Neural progenitor cell (in vitro differentiated cells): ENCODE data around the gene MYRFL. TPM values are rescaled to one million over a fixed set of nuclear protein-coding genes. Genes with fewer than 3 reads are reported as not detected.

ENCODE experiments used
- DNase-seq: peaks from one replicate; pipeline ENCODE4 v3.0.0-alpha.2; 2016; ENCODE audit warnings: low spot score
- H2AFZ ChIP-seq: fragments of 200-600 bp; sonication (generic); replicated peaks from 2 replicates; pipeline ENCODE4 v1.6.1; 2016; ENCODE audit warnings: antibody characterized with exemption
- H3F3A ChIP-seq: fragments of 200-600 bp; sonication (generic); 2 replicates; pipeline ENCODE4 v1.6.1; 2016; ENCODE audit warnings: antibody characterized with exemption, low read depth
- H3K27ac ChIP-seq: fragments of 200-600 bp; sonication (generic); 2 replicates; pipeline ENCODE4 v1.5.1; 2016; ENCODE audit warnings: mild to moderate bottlenecking
- H3K27me3 ChIP-seq: fragments of 200-600 bp; sonication (generic); 2 replicates; pipeline ENCODE4 v1.6.1; 2016; ENCODE audit warnings: mild to moderate bottlenecking, moderate library complexity
- H3K36me3 ChIP-seq: fragments of 200-600 bp; sonication (generic); 2 replicates; pipeline ENCODE4 v1.5.1; 2016
- H3K4me1 ChIP-seq: fragments of 200-600 bp; sonication (generic); 2 replicates; pipeline ENCODE4 v1.6.1; 2016; ENCODE audit warnings: mixed run types
- H3K4me2 ChIP-seq: fragments of 200-600 bp; sonication (generic); 2 replicates; pipeline ENCODE4 v1.6.1; 2016
- H3K4me3 ChIP-seq: fragments of 200-600 bp; sonication (generic); 2 replicates; pipeline ENCODE4 v1.5.1; 2016
- H3K79me2 ChIP-seq: fragments of 200-600 bp; sonication (generic); 2 replicates; pipeline ENCODE4 v1.6.1; 2016; ENCODE audit warnings: low read depth
- H3K9ac ChIP-seq: fragments of 200-600 bp; sonication (generic); 2 replicates; pipeline ENCODE4 v1.6.1; 2016
- H3K9me3 ChIP-seq: fragments of 200-600 bp; sonication (generic); 2 replicates; pipeline ENCODE4 v1.5.1; 2016; ENCODE audit warnings: low read depth
- H4K20me1 ChIP-seq: fragments of 200-600 bp; sonication (generic); 2 replicates; pipeline ENCODE4 v1.6.1; 2016; ENCODE audit warnings: low read depth
- H3K27ac Mint-ChIP-seq: 3 replicates; pipeline ENCODE4 v1.8.0; 2021; ENCODE audit warnings: mixed read lengths
- H3K27me3 Mint-ChIP-seq: 2 replicates; pipeline ENCODE4 v1.8.0; 2022; ENCODE audit warnings: low read depth, mild to moderate bottlenecking, inconsistent platforms, moderate library complexity, mixed read lengths; ENCODE audit not compliant: insufficient read depth
- H3K36me3 Mint-ChIP-seq: 3 replicates; pipeline ENCODE4 v1.8.0; 2021; ENCODE audit warnings: mixed read lengths
- H3K4me1 Mint-ChIP-seq: 3 replicates; pipeline ENCODE4 v1.8.0; 2021; ENCODE audit warnings: mixed read lengths
- H3K4me3 Mint-ChIP-seq: 3 replicates; pipeline ENCODE4 v1.8.0; 2021; ENCODE audit warnings: mild to moderate bottlenecking, moderate library complexity, mixed read lengths
- H3K9me3 Mint-ChIP-seq: 3 replicates; pipeline ENCODE4 v1.8.0; 2020; ENCODE audit warnings: mixed read lengths
- EZH2 ChIP-seq: fragments of 200-600 bp; sonication (generic); IDR thresholded peaks from 2 replicates; pipeline ENCODE4 v1.6.1; 2017; ENCODE audit warnings: antibody characterized with exemption, mild to moderate bottlenecking, moderate library complexity
- EZH2phosphoT487 ChIP-seq: fragments of 200-600 bp; sonication (generic); IDR thresholded peaks from 2 replicates; pipeline ENCODE4 v1.6.1; 2017; ENCODE audit warnings: antibody characterized with exemption
- total RNA-seq: library from RNA; depleted of rRNA; stranded (reverse); fragments of >200 nt; gene quantifications from 2 replicates; pipeline ENCODE4 v1.2.3, GENCODE V29; 2015; ENCODE audit warnings: low replicate concordance
- TF ChIP-seq, protein P1 (sequence below): fragments of 200-600 bp; sonication (generic); IDR thresholded peaks from 2 replicates; pipeline ENCODE4 v1.5.1; 2017; ENCODE audit warnings: antibody characterized with exemption, mild to moderate bottlenecking

Gene MYRFL
- total RNA-seq, 1 donor from 2014 or later: not detected

DNA sequence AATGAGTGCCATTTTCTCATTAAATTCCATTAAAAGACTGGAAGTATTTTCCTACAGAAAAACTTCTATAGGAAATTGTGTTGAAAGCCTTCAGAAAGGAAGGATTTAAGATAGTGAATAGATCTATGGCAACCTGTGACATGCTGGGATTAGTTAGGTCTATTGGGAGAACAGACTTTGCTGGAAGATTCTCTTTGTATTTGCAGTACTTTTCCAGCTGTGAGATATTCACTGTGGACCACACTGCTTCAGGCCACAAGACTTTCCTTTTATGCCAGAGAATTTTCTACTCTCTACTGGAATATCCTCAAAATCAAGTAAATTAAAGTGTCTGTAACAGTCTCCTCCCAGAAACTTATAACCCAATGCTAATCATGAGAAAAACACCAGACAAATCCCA lies 136.2 kb downstream of the MYRFL start:
- H4K20me1 ChIP-seq: no peaks in the 10 kb centered on the region
- H3K27me3 Mint-ChIP-seq: no peaks in the 10 kb centered on the region
- no peak overlapping the region for H3K9ac ChIP-seq
- no peak overlapping the region for H3K27ac ChIP-seq
- no peaks in the 10 kb centered on the region for H3K27me3 ChIP-seq
- no peaks in the 10 kb centered on the region for H3F3A ChIP-seq
- H3K9me3 ChIP-seq: no peaks in the 10 kb centered on the region
- H3K4me2 ChIP-seq: no peak overlapping the region
- H3K9me3 Mint-ChIP-seq: no peaks in the 10 kb centered on the region
- peaks cover 14% of the 10 kb centered on the region for H3K4me1 ChIP-seq
- H3K36me3 Mint-ChIP-seq: no peaks in the 10 kb centered on the region
- H3K4me3 Mint-ChIP-seq: no peak overlapping the region
- H3K4me1 Mint-ChIP-seq: peaks cover 8% of the 10 kb centered on the region
- DNase-seq: peak; percentile 4
- H2AFZ ChIP-seq: no peak overlapping the region
- no peak overlapping the region for H3K4me3 ChIP-seq
- H3K79me2 ChIP-seq: no peaks in the 10 kb centered on the region
- TF ChIP-seq EZH2: no peak
- TF ChIP-seq, protein P1, sequence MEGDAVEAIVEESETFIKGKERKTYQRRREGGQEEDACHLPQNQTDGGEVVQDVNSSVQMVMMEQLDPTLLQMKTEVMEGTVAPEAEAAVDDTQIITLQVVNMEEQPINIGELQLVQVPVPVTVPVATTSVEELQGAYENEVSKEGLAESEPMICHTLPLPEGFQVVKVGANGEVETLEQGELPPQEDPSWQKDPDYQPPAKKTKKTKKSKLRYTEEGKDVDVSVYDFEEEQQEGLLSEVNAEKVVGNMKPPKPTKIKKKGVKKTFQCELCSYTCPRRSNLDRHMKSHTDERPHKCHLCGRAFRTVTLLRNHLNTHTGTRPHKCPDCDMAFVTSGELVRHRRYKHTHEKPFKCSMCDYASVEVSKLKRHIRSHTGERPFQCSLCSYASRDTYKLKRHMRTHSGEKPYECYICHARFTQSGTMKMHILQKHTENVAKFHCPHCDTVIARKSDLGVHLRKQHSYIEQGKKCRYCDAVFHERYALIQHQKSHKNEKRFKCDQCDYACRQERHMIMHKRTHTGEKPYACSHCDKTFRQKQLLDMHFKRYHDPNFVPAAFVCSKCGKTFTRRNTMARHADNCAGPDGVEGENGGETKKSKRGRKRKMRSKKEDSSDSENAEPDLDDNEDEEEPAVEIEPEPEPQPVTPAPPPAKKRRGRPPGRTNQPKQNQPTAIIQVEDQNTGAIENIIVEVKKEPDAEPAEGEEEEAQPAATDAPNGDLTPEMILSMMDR: no peak
- no peak for TF ChIP-seq EZH2phosphoT487
- H3K27ac Mint-ChIP-seq: peak overlapping the region; percentile 28
- no peaks in the 10 kb centered on the region for H3K36me3 ChIP-seq

DNA sequence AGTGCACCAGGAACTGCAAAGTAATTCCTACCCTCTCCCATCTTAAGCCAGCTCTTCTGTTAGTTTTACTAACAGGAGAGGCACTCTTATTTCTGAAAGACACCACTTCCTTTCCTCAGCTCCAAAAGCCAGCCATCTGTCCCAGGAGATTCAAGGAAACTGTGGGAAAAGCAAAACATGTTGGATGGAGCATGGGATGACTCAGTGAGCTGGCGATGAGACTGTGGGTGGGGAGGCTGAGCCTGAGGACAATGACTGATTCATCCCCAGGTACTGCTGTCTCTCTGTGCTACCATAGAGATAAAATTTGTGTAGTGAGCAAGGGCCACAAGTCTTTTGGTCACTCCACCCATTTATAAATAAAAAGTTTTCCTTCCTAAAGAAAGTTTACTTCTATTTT lies 141.4 kb downstream of the MYRFL start:
- Histone ChIP-seq H3K4me1 (peaks cover under 1% of the 10 kb centered on the region), H3K79me2 (no peaks in the 10 kb centered on the region), H3K27me3 (no peaks in the 10 kb centered on the region), H3K9me3 (no peaks in the 10 kb centered on the region), H4K20me1 (no peaks in the 10 kb centered on the region), H2AFZ (peak overlapping the region; percentile 37), H3K36me3 (no peaks in the 10 kb centered on the region), H3K4me3 (no peak overlapping the region), H3K27ac (no peak overlapping the region), H3F3A (no peaks in the 10 kb centered on the region), H3K4me2 (no peak overlapping the region), H3K9ac (no peak overlapping the region)
- TF ChIP-seq EZH2: no peak
- TF ChIP-seq, protein P1: no peak
- no peak for TF ChIP-seq EZH2phosphoT487
- Mint-ChIP-seq H3K27me3 (no peaks in the 10 kb centered on the region), H3K4me3 (no peak overlapping the region), H3K27ac (no peak overlapping the region), H3K9me3 (no peaks in the 10 kb centered on the region), H3K4me1 (peaks cover 6% of the 10 kb centered on the region), H3K36me3 (no peaks in the 10 kb centered on the region)
- no peak for DNase-seq

DNA sequence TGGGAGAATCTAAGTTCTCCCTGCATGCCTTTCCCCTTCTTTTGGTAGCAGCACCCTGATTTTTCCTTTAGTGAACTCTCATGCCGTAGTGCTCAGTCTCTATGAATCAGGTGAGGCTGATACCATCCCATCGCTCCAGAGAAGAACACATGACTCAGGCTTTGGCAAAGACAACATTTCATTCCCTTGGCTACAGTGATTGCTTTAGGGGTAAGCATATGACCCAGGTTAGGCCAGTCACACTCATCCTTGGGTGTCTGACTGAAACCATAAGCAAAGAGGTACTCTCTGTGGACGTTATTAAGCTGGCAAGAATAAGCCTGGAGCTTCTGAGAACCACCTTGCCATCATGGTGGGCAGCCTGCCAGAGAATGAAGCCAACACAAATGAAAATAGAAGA lies 141.8 kb downstream of the MYRFL start:
- no peaks in the 10 kb centered on the region for H3K79me2 ChIP-seq
- H3K36me3 ChIP-seq: no peaks in the 10 kb centered on the region
- no peaks in the 10 kb centered on the region for H3K9me3 Mint-ChIP-seq
- DNase-seq: no peak
- H3F3A ChIP-seq: no peaks in the 10 kb centered on the region
- H2AFZ ChIP-seq: no peak overlapping the region
- peaks cover 4% of the 10 kb centered on the region for H3K4me1 Mint-ChIP-seq
- H3K4me1 ChIP-seq: no peaks in the 10 kb centered on the region
- H3K9me3 ChIP-seq: no peaks in the 10 kb centered on the region
- no peaks in the 10 kb centered on the region for H3K36me3 Mint-ChIP-seq
- no peaks in the 10 kb centered on the region for H4K20me1 ChIP-seq
- no peak overlapping the region for H3K4me2 ChIP-seq
- no peak overlapping the region for H3K4me3 Mint-ChIP-seq
- no peak overlapping the region for H3K27ac Mint-ChIP-seq
- H3K27me3 Mint-ChIP-seq: no peaks in the 10 kb centered on the region
- no peak overlapping the region for H3K9ac ChIP-seq
- no peak overlapping the region for H3K4me3 ChIP-seq
- H3K27ac ChIP-seq: no peak overlapping the region
- H3K27me3 ChIP-seq: no peaks in the 10 kb centered on the region
- TF ChIP-seq EZH2 (no peak), EZH2phosphoT487 (no peak)
- TF ChIP-seq, protein P1: no peak
